Astrocyte (in vitro differentiated cells and primary cell): ENCODE data around the gene MMP10. TPM values are rescaled to one million over a fixed set of nuclear protein-coding genes. Genes with fewer than 3 reads are reported as not detected.

Source experiments
- DNase-seq: peaks from one replicate; pipeline ENCODE4 v3.0.0-alpha.2; 2010; ENCODE audit warnings: low read depth
- FAIRE-seq: peaks from 2 replicates; lab custom pipeline; 2011; peaks lifted over from hg19 to GRCh38; lab: Jason Lieb, UNC
- H2AFZ ChIP-seq: 2 replicates; pipeline ENCODE4 v1.6.0; 2012; ENCODE audit warnings: low read depth, low read length, inconsistent platforms
- H3K27ac ChIP-seq: 2 replicates; pipeline ENCODE4 v1.5.1; 2011; ENCODE audit warnings: low read depth, low read length, inconsistent platforms
- H3K27me3 ChIP-seq: 2 replicates; pipeline ENCODE4 v1.6.0; 2011; ENCODE audit warnings: low read length, inconsistent platforms; ENCODE audit not compliant: insufficient read depth
- H3K36me3 ChIP-seq: 2 replicates; pipeline ENCODE4 v1.5.1; 2011; ENCODE audit warnings: low read length, inconsistent platforms; ENCODE audit not compliant: insufficient read depth
- H3K4me1 ChIP-seq: 2 replicates; pipeline ENCODE4 v1.5.1; 2011; ENCODE audit warnings: low read length, inconsistent platforms; ENCODE audit not compliant: insufficient read depth
- H3K4me2 ChIP-seq: 2 replicates; pipeline ENCODE4 v1.6.0; 2012; ENCODE audit warnings: low read length, inconsistent platforms
- H3K4me3 ChIP-seq: 2 replicates; pipeline ENCODE4 v1.5.1; 2011; ENCODE audit warnings: low read depth, mild to moderate bottlenecking, low read length, inconsistent platforms; ENCODE audit not compliant: insufficient read depth
- H3K79me2 ChIP-seq: 2 replicates; pipeline ENCODE4 v1.6.0; 2012; ENCODE audit warnings: mild to moderate bottlenecking, low read length, inconsistent platforms; ENCODE audit not compliant: insufficient read depth
- H3K9ac ChIP-seq: 2 replicates; pipeline ENCODE4 v1.6.0; 2012; ENCODE audit warnings: mild to moderate bottlenecking, low read length, inconsistent platforms
- H3K9me3 ChIP-seq: 2 replicates; pipeline ENCODE4 v1.5.1; 2012; ENCODE audit warnings: low read depth, mild to moderate bottlenecking, low read length, inconsistent platforms; ENCODE audit not compliant: insufficient read depth
- H4K20me1 ChIP-seq: 2 replicates; pipeline ENCODE4 v1.6.0; 2012; ENCODE audit warnings: low read length, inconsistent platforms; ENCODE audit not compliant: insufficient read depth
- H3K27ac Mint-ChIP-seq: one replicate; pipeline ENCODE4 v1.8.0; 2021; ENCODE audit warnings: mild to moderate bottlenecking, mixed read lengths; ENCODE audit not compliant: unreplicated experiment
- H3K27me3 Mint-ChIP-seq: one replicate; pipeline ENCODE4 v1.8.0; 2021; ENCODE audit warnings: low read depth, mixed read lengths; ENCODE audit not compliant: unreplicated experiment
- H3K36me3 Mint-ChIP-seq: one replicate; pipeline ENCODE4 v1.8.0; 2021; ENCODE audit warnings: low read depth, mixed read lengths; ENCODE audit not compliant: unreplicated experiment
- H3K4me1 Mint-ChIP-seq: one replicate; pipeline ENCODE4 v1.8.0; 2021; ENCODE audit warnings: low read depth, mixed read lengths; ENCODE audit not compliant: unreplicated experiment
- H3K4me3 Mint-ChIP-seq: one replicate; pipeline ENCODE4 v1.8.0; 2021; ENCODE audit warnings: mild to moderate bottlenecking, moderate library complexity, mixed read lengths; ENCODE audit not compliant: unreplicated experiment
- H3K9me3 Mint-ChIP-seq: one replicate; pipeline ENCODE4 v1.8.0; 2021; ENCODE audit warnings: mild to moderate bottlenecking, mixed read lengths; ENCODE audit not compliant: unreplicated experiment
- CTCF ChIP-seq: IDR thresholded peaks from 2 replicates; pipeline ENCODE4 v1.5.1; 2011; ENCODE audit warnings: low read depth, mild to moderate bottlenecking, inconsistent platforms, low read length, moderate library complexity; ENCODE audit not compliant: insufficient read depth
- EZH2 ChIP-seq: IDR thresholded peaks from 2 replicates; pipeline ENCODE4 v1.6.1; 2012; ENCODE audit warnings: mild to moderate bottlenecking, low read length, inconsistent platforms; ENCODE audit not compliant: insufficient read depth
- total RNA-seq: library from RNA; stranded (reverse); gene quantifications from 2 replicates; pipeline ENCODE4 v1.2.1, GENCODE V29; 2021

The MMP10 gene
- total RNA-seq, 1 donor from 2014 or later: 1.1 TPM

DNA sequence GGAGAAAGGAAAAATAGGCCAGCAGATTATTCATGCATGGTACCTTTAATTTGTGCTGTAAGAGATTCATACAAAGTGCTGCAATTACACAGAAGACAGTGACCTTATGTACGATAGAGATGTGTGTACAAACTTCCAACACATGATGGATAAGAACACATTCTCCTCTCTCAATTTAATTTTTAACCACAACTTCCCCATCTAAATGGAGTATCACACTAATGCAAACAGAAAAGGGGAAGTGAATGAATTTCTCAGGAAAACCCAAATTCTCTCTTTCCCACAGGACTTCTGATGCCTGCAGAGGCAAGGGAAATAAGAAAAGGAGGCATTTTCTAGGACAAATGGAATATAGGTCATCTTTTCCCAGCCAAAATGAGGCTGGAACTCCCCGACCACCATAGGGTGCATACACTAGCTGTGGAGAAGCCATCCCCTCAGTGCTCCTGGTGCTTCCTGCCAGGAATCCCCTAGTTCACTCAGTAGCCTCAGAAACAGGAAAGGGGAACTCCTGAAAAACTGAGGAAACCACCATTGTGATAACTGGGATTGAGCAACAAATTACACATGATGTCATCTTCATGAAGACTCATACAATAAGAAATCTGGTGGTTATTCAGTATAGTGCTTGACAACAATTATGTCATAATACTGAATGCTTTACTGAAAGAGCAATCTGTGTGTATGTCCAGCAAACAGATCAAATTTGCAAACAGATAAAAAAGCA is 22.4 kb downstream of the MMP10 start:
- no peak overlapping the region for H3K27ac Mint-ChIP-seq
- peak; percentile 92 for FAIRE-seq
- TF ChIP-seq EZH2 (no peak), CTCF (no peak)

DNA sequence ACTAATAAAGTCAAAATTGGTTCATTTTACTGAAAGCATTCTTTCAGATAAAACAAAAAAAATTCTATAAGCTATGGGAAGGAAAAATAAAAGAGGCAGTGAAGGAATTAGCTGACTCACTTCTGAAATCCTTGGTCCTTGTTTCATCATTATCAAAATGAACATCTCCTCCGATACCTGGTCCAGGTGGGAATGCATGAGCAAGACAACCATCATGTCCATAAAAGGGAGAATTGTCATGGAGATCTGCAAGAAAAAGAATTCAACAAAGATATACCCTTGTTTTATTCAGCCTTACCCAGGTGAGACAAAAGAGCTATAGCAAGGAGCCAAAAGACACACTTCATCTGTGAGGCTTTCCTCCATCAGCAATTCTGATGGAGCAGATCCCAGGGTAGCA is 27.2 kb downstream of the MMP10 start:
- Histone ChIP-seq H3K79me2 (no peaks in the 10 kb centered on the region), H3K9ac (no peak overlapping the region), H3K27ac (no peak overlapping the region), H3K4me1 (no peaks in the 10 kb centered on the region), H3K4me2 (no peak overlapping the region), H3K36me3 (no peaks in the 10 kb centered on the region), H3K27me3 (no peaks in the 10 kb centered on the region), H2AFZ (no peak overlapping the region), H3K4me3 (no peak overlapping the region), H4K20me1 (no peaks in the 10 kb centered on the region), H3K9me3 (no peaks in the 10 kb centered on the region)
- Mint-ChIP-seq H3K27me3 (peaks cover 2% of the 10 kb centered on the region), H3K9me3 (peaks cover 2% of the 10 kb centered on the region), H3K4me3 (no peak overlapping the region), H3K36me3 (no peaks in the 10 kb centered on the region), H3K27ac (no peak overlapping the region), H3K4me1 (no peaks in the 10 kb centered on the region)
- no peak for TF ChIP-seq EZH2
- TF ChIP-seq CTCF: no peak
- DNase-seq (no peak), FAIRE-seq (no peak)

More for the DNA sequence above, 22.4 kb downstream of the MMP10 start:
- Histone ChIP-seq H4K20me1 (no peaks in the 10 kb centered on the region), H3K4me2 (no peak overlapping the region), H3K4me3 (no peak overlapping the region), H3K36me3 (no peaks in the 10 kb centered on the region), H3K9ac (no peak overlapping the region), H3K9me3 (no peaks in the 10 kb centered on the region), H3K79me2 (no peaks in the 10 kb centered on the region), H3K4me1 (peaks cover 21% of the 10 kb centered on the region), H3K27ac (no peak overlapping the region), H3K27me3 (no peaks in the 10 kb centered on the region), H2AFZ (no peak overlapping the region)
- no peaks in the 10 kb centered on the region for H3K9me3 Mint-ChIP-seq
- peaks cover 2% of the 10 kb centered on the region for H3K27me3 Mint-ChIP-seq
- peak; percentile 66 for DNase-seq
- no peak overlapping the region for H3K4me3 Mint-ChIP-seq
- H3K36me3 Mint-ChIP-seq: no peaks in the 10 kb centered on the region
- H3K4me1 Mint-ChIP-seq: peaks cover 26% of the 10 kb centered on the region

DNA sequence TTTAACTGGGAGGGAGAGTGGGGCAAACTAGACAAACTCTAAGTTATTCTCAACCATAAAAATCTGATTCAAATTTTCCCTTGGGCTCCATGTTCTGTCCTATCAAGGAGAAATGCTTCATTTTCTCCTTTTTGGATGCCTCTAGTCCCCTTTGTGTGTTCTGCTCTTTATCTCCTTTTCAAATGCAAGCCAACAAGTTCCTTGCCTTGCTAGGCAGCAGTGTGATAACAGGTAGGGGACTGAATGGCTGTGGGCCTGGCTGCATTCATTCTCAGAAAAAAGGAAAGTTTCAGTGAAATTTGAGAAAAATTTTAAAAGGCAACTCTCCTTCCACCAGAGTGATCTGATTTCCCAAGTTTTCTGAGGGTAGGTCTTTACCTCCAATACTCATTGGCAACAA is 28.8 kb downstream of the MMP10 start:
- H3K9ac ChIP-seq: no peak overlapping the region
- Mint-ChIP-seq H3K4me1 (no peaks in the 10 kb centered on the region), H3K4me3 (no peak overlapping the region), H3K27ac (no peak overlapping the region), H3K36me3 (no peaks in the 10 kb centered on the region), H3K9me3 (peaks cover 4% of the 10 kb centered on the region), H3K27me3 (peaks cover 2% of the 10 kb centered on the region)
- TF ChIP-seq CTCF (no peak), EZH2 (no peak)
- H3K4me2 ChIP-seq: no peak overlapping the region
- no peak overlapping the region for H3K27ac ChIP-seq
- H4K20me1 ChIP-seq: no peaks in the 10 kb centered on the region
- H3K36me3 ChIP-seq: no peaks in the 10 kb centered on the region
- no peak overlapping the region for H3K4me3 ChIP-seq
- no peak for FAIRE-seq
- DNase-seq: no peak
- H2AFZ ChIP-seq: no peak overlapping the region
- no peaks in the 10 kb centered on the region for H3K79me2 ChIP-seq
- H3K27me3 ChIP-seq: no peaks in the 10 kb centered on the region
- H3K9me3 ChIP-seq: no peaks in the 10 kb centered on the region
- no peaks in the 10 kb centered on the region for H3K4me1 ChIP-seq
